ENCODE data around the gene DDX39B. TPM values are rescaled to one million over a fixed set of nuclear protein-coding genes. Genes with fewer than 3 reads are reported as not detected.

DDX39B gene
- total RNA-seq, 2 experiments from 2014 or later: 538 to 547 TPM

DNA sequence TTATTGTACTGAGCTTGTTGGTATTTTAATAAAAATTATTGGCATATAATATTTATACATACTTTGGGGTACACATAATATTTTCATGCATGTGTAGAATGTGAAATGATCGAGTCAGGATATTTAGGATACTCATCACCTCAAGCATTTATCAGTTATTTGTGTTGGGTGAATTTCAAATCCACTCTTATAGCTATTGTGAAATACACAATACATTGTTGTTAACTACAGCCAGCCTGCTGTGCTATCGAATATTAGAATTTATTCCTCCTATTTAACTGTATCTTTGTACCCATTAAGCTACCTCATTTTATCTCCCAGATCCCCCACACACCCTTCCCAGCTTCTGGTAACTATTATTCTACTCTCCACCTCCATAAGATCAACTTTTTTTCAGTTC is 58.4 kb downstream of the DDX39B start:
- intact Hi-C loops (cut with micrococcal nuclease): no loop called here
- CTCF ChIA-PET: interaction anchor here (2.0 kb wide), 1 partner anchor 10 kb away, joined by 9 read pairs; no protein-coding TSS in a partner anchor
- Mint-ChIP-seq H3K4me3 (no peak overlapping the region), H3K4me1 (ENCODE audit: low read depth) (no peaks in the 10 kb centered on the region), H3K9me3 (no peaks in the 10 kb centered on the region), H3K27me3 (no peaks in the 10 kb centered on the region), H3K27ac (no peak overlapping the region), H3K36me3 (no peaks in the 10 kb centered on the region)
- no peak for DNase-seq
- POLR2A ChIA-PET: no interaction called here

DNA sequence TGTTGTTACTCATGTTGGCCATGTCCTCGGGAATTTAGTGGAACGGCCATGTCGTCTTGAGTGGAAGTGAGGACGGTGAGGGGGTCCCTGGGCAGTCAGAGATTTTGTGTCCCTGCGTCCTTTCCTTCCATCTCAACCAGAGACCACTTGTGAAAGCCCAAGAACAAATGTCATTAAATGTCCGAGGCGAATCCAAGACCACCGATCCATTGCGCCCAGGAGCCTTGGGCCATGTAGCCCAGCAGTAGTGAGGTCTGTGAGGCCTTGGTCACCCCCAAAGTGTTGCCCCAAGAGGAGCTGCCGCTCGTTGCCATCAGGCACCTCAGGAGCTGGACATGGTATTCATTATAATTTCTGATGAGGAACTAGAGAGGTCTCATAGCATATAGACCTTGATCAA is 61.2 kb downstream of the DDX39B start:
- ChIA-PET POLR2A (no interaction called here), CTCF (no interaction called here)
- H3K4me1 Mint-ChIP-seq (ENCODE audit: low read depth): peaks cover 4% of the 10 kb centered on the region
- H3K9me3 Mint-ChIP-seq: no peaks in the 10 kb centered on the region
- no peak overlapping the region for H3K27ac Mint-ChIP-seq
- no peak overlapping the region for H3K4me3 Mint-ChIP-seq
- H3K36me3 Mint-ChIP-seq: no peaks in the 10 kb centered on the region
- intact Hi-C loops (cut with micrococcal nuclease): no loop called here
- no peak for DNase-seq
- H3K27me3 Mint-ChIP-seq: no peaks in the 10 kb centered on the region

Other genes starting within 250 kb of the DDX39B start
- gene HLA-B, start 184.8 kb downstream of the DDX39B start, total RNA-seq: 1,000 to 10,000 TPM; 3,016 to 3,060 TPM
- 1 to 10 TPM; 7.1 to 8.6 TPM for gene MICA, start 138.4 kb downstream of the DDX39B start, total RNA-seq
- 10 to 100 TPM; 21.1 to 23.2 TPM for gene MICB, start 43.9 kb downstream of the DDX39B start, total RNA-seq
- not detected for gene MCCD1, start 13.0 kb downstream of the DDX39B start, total RNA-seq
- gene ATP6V1G2, start 4.6 kb upstream of the DDX39B start, total RNA-seq: 1 to 10 TPM; 1.4 to 1.6 TPM
- 10 to 100 TPM; 18.5 to 21.5 TPM for gene NFKBIL1, start 5.6 kb upstream of the DDX39B start, total RNA-seq
- gene LTA, start 30.3 kb upstream of the DDX39B start, total RNA-seq: 100 to 1,000 TPM; 696 to 733 TPM
- gene TNF, start 33.6 kb upstream of the DDX39B start, total RNA-seq: 100 to 1,000 TPM; 165 to 167 TPM
- gene LTB, start 40.4 kb upstream of the DDX39B start, total RNA-seq: 100 to 1,000 TPM; 161 to 164 TPM
- 10 to 100 TPM; 15.7 to 16.9 TPM for gene LST1, start 44.3 kb upstream of the DDX39B start, total RNA-seq
- 10 to 100 TPM; 11.7 to 12.2 TPM for gene NCR3, start 51.0 kb upstream of the DDX39B start, total RNA-seq
- 10 to 100 TPM; 26.1 to 29.0 TPM for gene AIF1, start 73.2 kb upstream of the DDX39B start, total RNA-seq
- 100 to 1,000 TPM; 246 to 257 TPM for gene PRRC2A, start 78.7 kb upstream of the DDX39B start, total RNA-seq
- gene BAG6, start 110.7 kb upstream of the DDX39B start, total RNA-seq: 100 to 1,000 TPM; 351 to 354 TPM
- gene APOM, start 113.9 kb upstream of the DDX39B start, total RNA-seq: 1 to 10 TPM; 2.9 to 3.1 TPM
- gene C6orf47, start 118.8 kb upstream of the DDX39B start, total RNA-seq: 10 to 100 TPM; 15.8 to 16.9 TPM
- 10 to 100 TPM; 31.6 to 32.3 TPM for gene GPANK1, start 123.0 kb upstream of the DDX39B start, total RNA-seq
- gene CSNK2B, start 124.1 kb upstream of the DDX39B start, total RNA-seq: 100 to 1,000 TPM; 227 to 234 TPM
- 10 to 100 TPM in 1 of 2 experiments, 1 to 10 TPM in 1; 9.2 to 11.6 TPM for gene LY6G5B, start 128.0 kb upstream of the DDX39B start, total RNA-seq
- 1 to 10 TPM; 1.4 to 1.8 TPM for gene LY6G5C, start 139.1 kb upstream of the DDX39B start, total RNA-seq
- gene ABHD16A, start 161.3 kb upstream of the DDX39B start, total RNA-seq: 10 to 100 TPM; 29.1 to 29.6 TPM
- not detected for gene LY6G6F, start 164.9 kb upstream of the DDX39B start, total RNA-seq
- gene LY6G6D, start 173.3 kb upstream of the DDX39B start, total RNA-seq: not detected
- gene LY6G6C, start 179.7 kb upstream of the DDX39B start, total RNA-seq: not detected
- gene MPIG6B, start 181.4 kb upstream of the DDX39B start, total RNA-seq: not detected
- 1 to 10 TPM; 6.2 to 6.6 TPM for gene DDAH2, start 187.3 kb upstream of the DDX39B start, total RNA-seq
- gene CLIC1, start 194.5 kb upstream of the DDX39B start, total RNA-seq: 100 to 1,000 TPM; 430 to 442 TPM
- 10 to 100 TPM; 80.9 to 83.8 TPM for gene MSH5, start 198.0 kb upstream of the DDX39B start, total RNA-seq
- gene SAPCD1, start 220.7 kb upstream of the DDX39B start, total RNA-seq: 10 to 100 TPM; 11.3 to 13.2 TPM
- gene VWA7, start 235.3 kb upstream of the DDX39B start, total RNA-seq: 1 to 10 TPM; 2.0 to 2.1 TPM